Prostate gland (tissue), 2 donors: ENCODE results near the gene POU6F2. TPM values are rescaled to one million over a fixed set of nuclear protein-coding genes. Genes with fewer than 3 reads are reported as not detected.

Source experiments
- DNase-seq: peaks from one replicate; pipeline ENCODE4 v3.0.0-alpha.2; 2019; ENCODE audit warnings: low spot score
- H3K27ac ChIP-seq, 2 donors: fragments of 200-600 bp; sonication (generic); 2 replicates each; pipeline ENCODE4 v1.5.1; 2017 to 2019
- H3K27me3 ChIP-seq: fragments of 200-600 bp; sonication (generic); replicated peaks from 2 replicates; pipeline ENCODE4 v1.5.1; 2019; ENCODE audit not compliant: insufficient read depth
- H3K36me3 ChIP-seq, 2 donors: fragments of 200-600 bp; sonication (generic); 1 replicate in 1 of 2; 2 replicates in 1 of 2; pipeline versions ENCODE4 v1.5.1 to v1.8.1; 2017 to 2019
- H3K4me1 ChIP-seq: fragments of 200-600 bp; sonication (generic); replicated peaks from 2 replicates; pipeline ENCODE4 v1.5.1; 2019
- H3K4me3 ChIP-seq, 2 donors: fragments of 200-600 bp; sonication (generic); 2 replicates each; pipeline ENCODE4 v1.5.1; 2017 to 2019
- H3K9me3 ChIP-seq: fragments of 200-600 bp; sonication (generic); 2 replicates; pipeline ENCODE4 v1.5.1; 2017
- CTCF ChIP-seq, 4 experiments: fragments of 200-600 bp in 2 of 4; fragments of 450-650 bp in 2 of 4; sonication (generic) in 2 of 4; IDR thresholded peaks; 1 replicate in 3 of 4; 2 replicates in 1 of 4; pipeline ENCODE4 v1.5.1; 2016 to 2019; ENCODE audit warnings: antibody characterized with exemption in 4 of 4, mild to moderate bottlenecking in 2 of 4, moderate library complexity in 2 of 4
- POLR2A ChIP-seq: fragments of 450-650 bp; IDR thresholded peaks from one replicate; pipeline ENCODE4 v1.6.1; 2016; ENCODE audit warnings: antibody characterized with exemption, mild to moderate bottlenecking
- POLR2AphosphoS5 ChIP-seq: sonication (generic); formaldehyde crosslinking; IDR thresholded peaks from one replicate; pipeline ENCODE4 v1.6.1; 2017; ENCODE audit warnings: antibody characterized with exemption
- WGBS: methylation state at CpG from one replicate; pipeline ENCODE4 v1.1.5; 2018; 5-methylcytosine and 5-hydroxymethylcytosine counted together
- intact Hi-C: fragments of 100-400 bp; cut with DNase I; formaldehyde crosslinking; loops from one replicate; pipeline ENCODE4 v1.14.2; 2022
- total RNA-seq, 2 donors: library from RNA; depleted of rRNA; stranded (reverse); fragments of >200 nt; gene quantifications; one replicate each; pipeline ENCODE4 v1.1.0, GENCODE V29; 2016

Gene POU6F2
- total RNA-seq, 2 donors from 2014 or later: 2.4 TPM; not detected in 1

- Histone ChIP-seq H3K9me3 (no peaks in the 10 kb centered on the region), H3K36me3 (no peaks in the 10 kb centered on the region), H3K4me1 (no peaks in the 10 kb centered on the region), H3K4me3 (no peak overlapping the region), H3K27me3 (no peaks in the 10 kb centered on the region), H3K27ac (no peak overlapping the region)
- TF ChIP-seq CTCF (IDR thresholded peaks at IDR 0.05): no peak
- WGBS: 64% methylated on average over 9 of the region's 9 CpGs
- no peak for DNase-seq
- intact Hi-C loops: no loop called here
Measured at GRCh38 chr7:39265641-39266591, 288.2 kb downstream of the POU6F2 start.

GRCh38 chr7:39269034-39269433, 291.3 kb downstream of the POU6F2 start:
- no peaks in the 10 kb centered on the region for H3K4me1 ChIP-seq
- 88% methylated on average over 2 of the region's 2 CpGs for WGBS
- no peak overlapping the region for H3K4me3 ChIP-seq
- H3K27me3 ChIP-seq: no peaks in the 10 kb centered on the region
- no peak for DNase-seq
- no peaks in the 10 kb centered on the region for H3K36me3 ChIP-seq
- TF ChIP-seq CTCF (IDR thresholded peaks at IDR 0.05) (no peak), POLR2A (no peak), POLR2AphosphoS5 (no peak)
- no peak overlapping the region for H3K27ac ChIP-seq
- intact Hi-C loops: no loop called here
- no peaks in the 10 kb centered on the region for H3K9me3 ChIP-seq

- H3K4me3 ChIP-seq: no peak overlapping the region
- intact Hi-C loops: no loop called here
- H3K36me3 ChIP-seq: no peaks in the 10 kb centered on the region
- no peak for DNase-seq
- H3K4me1 ChIP-seq: no peaks in the 10 kb centered on the region
- H3K9me3 ChIP-seq: no peaks in the 10 kb centered on the region
- no peak overlapping the region for H3K27ac ChIP-seq
- H3K27me3 ChIP-seq: no peaks in the 10 kb centered on the region
- 90% methylated on average over 5 of the region's 5 CpGs for WGBS
- TF ChIP-seq CTCF (IDR thresholded peaks at IDR 0.05): no peak
- TF ChIP-seq POLR2AphosphoS5: no peak
- no peak for TF ChIP-seq POLR2A
Measured at GRCh38 chr7:39270018-39270417, 292.3 kb downstream of the POU6F2 start.

- TF ChIP-seq POLR2AphosphoS5 (no peak), CTCF (IDR thresholded peaks at IDR 0.05) (no peak), POLR2A (no peak)
- Histone ChIP-seq H3K9me3 (no peaks in the 10 kb centered on the region), H3K27ac (no peak overlapping the region), H3K4me3 (no peak overlapping the region), H3K36me3 (no peaks in the 10 kb centered on the region), H3K4me1 (no peaks in the 10 kb centered on the region), H3K27me3 (no peaks in the 10 kb centered on the region)
- 15% methylated on average over 9 of the region's 9 CpGs for WGBS
- peak; percentile 53 for DNase-seq
- intact Hi-C loops: no loop called here
Measured at GRCh38 chr7:39271402-39271801, 293.7 kb downstream of the POU6F2 start.

DNA sequence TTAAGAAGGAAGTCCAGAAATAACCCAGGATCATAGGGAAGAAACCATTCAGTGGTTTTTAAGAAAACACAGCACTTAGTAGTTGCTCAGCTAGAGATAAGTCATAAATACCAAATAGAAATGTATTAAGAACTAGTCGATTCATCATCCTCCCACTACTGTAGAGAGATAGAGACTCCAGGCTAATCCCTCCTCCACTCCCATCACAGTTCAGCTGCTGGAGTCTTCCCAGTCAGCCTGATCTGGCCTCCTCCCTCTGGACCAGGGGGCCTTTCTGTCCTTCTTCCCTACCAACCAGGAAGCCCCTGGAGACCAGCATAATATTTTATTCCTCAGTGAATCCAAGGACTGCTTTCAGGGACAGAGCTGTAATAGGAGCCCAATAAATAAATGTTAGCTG, 294.4 kb downstream of the POU6F2 start:
- intact Hi-C loops: no loop called here
- 76% methylated on average over 1 of the region's 1 CpG for whole genome bisulfite sequencing
- Histone ChIP-seq H3K27ac (no peak overlapping the region), H3K36me3 (no peaks in the 10 kb centered on the region), H3K27me3 (no peaks in the 10 kb centered on the region), H3K4me1 (no peaks in the 10 kb centered on the region), H3K4me3 (no peak overlapping the region), H3K9me3 (no peaks in the 10 kb centered on the region)
- no peak for TF ChIP-seq CTCF (IDR thresholded peaks at IDR 0.05)
- TF ChIP-seq POLR2A: no peak
- no peak for TF ChIP-seq POLR2AphosphoS5
- DNase-seq: no peak
